H1 (cell line): Measurements from ENCODE around the gene EMX2. TPM values are rescaled to one million over a fixed set of nuclear protein-coding genes. Genes with fewer than 3 reads are reported as not detected.

Experiments used
- CTCF ChIA-PET: fragments of 300-600 bp; sonication (Branson Sonifier 250); formaldehyde crosslinking; loops from one replicate; lab custom pipeline; 2021; ENCODE audit not compliant: partially characterized antibody; lab: Charles Lee
- POLR2A ChIA-PET: fragments of 300-600 bp; sonication (Branson Sonifier 250); formaldehyde crosslinking; loops from one replicate; lab custom pipeline; 2021; ENCODE audit warnings: inconsistent platforms; ENCODE audit not compliant: partially characterized antibody; lab: Charles Lee
- DNase-seq, 2 experiments: peaks; one replicate each; pipeline versions ENCODE4 v3.0.0 to v3.0.0-alpha.2; 2010 to 2022; ENCODE audit warnings: low spot score in 2 of 2, low read depth in 1 of 2, mixed read lengths in 1 of 2
- FAIRE-seq: peaks from 2 replicates; lab custom pipeline; 2011; peaks lifted over from hg19 to GRCh38; lab: Jason Lieb, UNC
- H2AFZ ChIP-seq: 2 replicates; pipeline ENCODE4 v1.8.1; 2012; ENCODE audit warnings: low read length, inconsistent platforms
- H2AK5ac ChIP-seq: 2 replicates; pipeline ENCODE4 v1.6.1; 2013; ENCODE audit warnings: low read depth, low read length
- H2BK120ac ChIP-seq: replicated peaks from 2 replicates; pipeline ENCODE3; 2013; ENCODE audit warnings: low read depth, low read length, inconsistent platforms
- H2BK12ac ChIP-seq: 2 replicates; pipeline ENCODE4 v1.6.1; 2013; ENCODE audit warnings: low read depth, low read length
- H2BK15ac ChIP-seq: 2 replicates; pipeline ENCODE4 v1.6.1; 2013; ENCODE audit warnings: low read length
- H2BK20ac ChIP-seq: 2 replicates; pipeline ENCODE4 v1.6.1; 2013; ENCODE audit warnings: low read length
- H2BK5ac ChIP-seq: 2 replicates; pipeline ENCODE4 v1.6.1; 2013; ENCODE audit warnings: low read depth, low read length
- H3K14ac ChIP-seq: 2 replicates; pipeline ENCODE4 v1.6.1; 2013; ENCODE audit warnings: inconsistent platforms; ENCODE audit not compliant: insufficient read length
- H3K18ac ChIP-seq: 2 replicates; pipeline ENCODE4 v1.6.1; 2013; ENCODE audit warnings: low read length; ENCODE audit errors: extremely low read depth
- H3K23ac ChIP-seq: 2 replicates; pipeline ENCODE4 v1.6.1; 2013; ENCODE audit warnings: inconsistent platforms; ENCODE audit not compliant: insufficient read length
- H3K23me2 ChIP-seq: 2 replicates; pipeline ENCODE4 v1.6.1; 2013; ENCODE audit warnings: low read depth, low read length
- H3K27ac ChIP-seq: 2 replicates; pipeline ENCODE4 v1.6.1; 2011; ENCODE audit warnings: low read depth, low read length, inconsistent platforms
- H3K27me3 ChIP-seq, 4 experiments: replicated peaks in 1 of 4; 1 replicate in 1 of 4; 2 replicates in 3 of 4; pipeline versions ENCODE4 v1.6.1 to v1.8.1; 2011 to 2013; ENCODE audit warnings: low read length in 3 of 4, mild to moderate bottlenecking in 3 of 4, inconsistent platforms in 2 of 4, mixed read lengths in 2 of 4, moderate library complexity in 1 of 4; ENCODE audit not compliant: control insufficient read depth in 3 of 4, insufficient read depth in 3 of 4; ENCODE audit errors: extremely low read depth in 1 of 4
- H3K36me3 ChIP-seq, 4 experiments: 2 replicates each; pipeline versions ENCODE4 v1.6.1 to v1.8.1; 2011 to 2013; ENCODE audit warnings: mild to moderate bottlenecking in 4 of 4, low read length in 3 of 4, moderate library complexity in 2 of 4, control low read depth in 1 of 4, inconsistent platforms in 1 of 4; ENCODE audit not compliant: insufficient read depth in 4 of 4, control insufficient read depth in 2 of 4
- H3K4ac ChIP-seq: replicated peaks from 2 replicates; pipeline ENCODE3; 2013; ENCODE audit warnings: low read length, low read depth, mixed read lengths, inconsistent platforms; ENCODE audit not compliant: insufficient read length
- H3K4me1 ChIP-seq, 4 experiments: replicated peaks in 1 of 4; 1 replicate in 1 of 4; 2 replicates in 3 of 4; pipeline versions ENCODE4 v1.6.1 to v1.8.1; 2011 to 2013; ENCODE audit warnings: low read length in 3 of 4, inconsistent platforms in 2 of 4, mixed read lengths in 1 of 4; ENCODE audit not compliant: insufficient read depth in 4 of 4, control insufficient read depth in 3 of 4
- H3K4me2 ChIP-seq, 2 experiments: 2 replicates each; pipeline versions ENCODE4 v1.6.1 to v1.8.1; 2011 to 2013; ENCODE audit warnings: low read depth in 2 of 2, low read length in 2 of 2, control low read depth in 1 of 2, inconsistent platforms in 1 of 2, mild to moderate bottlenecking in 1 of 2; ENCODE audit not compliant: insufficient read depth in 1 of 2
- H3K4me3 ChIP-seq, 4 experiments: fragments of 200-600, 300-600 bp in 1 of 4; sonication (generic), shearing (Covaris generic), sonication (Bioruptor Twin) in 1 of 4; 2 replicates each; pipeline versions ENCODE4 v1.5.1 to v1.8.1; 2011 to 2016; ENCODE audit warnings: low read length in 4 of 4, low read depth in 3 of 4, control low read depth in 2 of 4, inconsistent platforms in 2 of 4, mild to moderate bottlenecking in 2 of 4, mixed read lengths in 1 of 4, moderate library complexity in 1 of 4; ENCODE audit not compliant: insufficient read depth in 2 of 4; ENCODE audit errors: extremely low read depth in 1 of 4
- H3K56ac ChIP-seq: replicated peaks from 2 replicates; pipeline ENCODE3; 2013; ENCODE audit warnings: low read depth, mild to moderate bottlenecking, mixed read lengths, low read length, inconsistent platforms; ENCODE audit not compliant: insufficient read length
- H3K79me1 ChIP-seq: 2 replicates; pipeline ENCODE4 v1.6.1; 2013; ENCODE audit warnings: low read depth, low read length, control low read depth
- H3K79me2 ChIP-seq, 2 experiments: 2 replicates each; pipeline versions ENCODE4 v1.6.1 to v1.8.1; 2012 to 2013; ENCODE audit warnings: low read length in 2 of 2, mild to moderate bottlenecking in 2 of 2, inconsistent platforms in 1 of 2; ENCODE audit not compliant: insufficient read depth in 2 of 2, control insufficient read depth in 1 of 2
- H3K9ac ChIP-seq, 4 experiments: replicated peaks in 1 of 4; 1 replicate in 1 of 4; 2 replicates in 3 of 4; pipeline versions ENCODE4 v1.6.1 to v1.8.1; 2011 to 2013; ENCODE audit warnings: low read depth in 3 of 4, low read length in 3 of 4, control low read depth in 2 of 4, mild to moderate bottlenecking in 2 of 4, moderate library complexity in 2 of 4, inconsistent platforms in 1 of 4; ENCODE audit errors: extremely low read depth in 1 of 4
- H3K9me3 ChIP-seq, 2 experiments: 2 replicates each; pipeline versions ENCODE4 v1.6.1 to v1.8.1; 2012 to 2013; ENCODE audit warnings: mild to moderate bottlenecking in 2 of 2, moderate library complexity in 2 of 2, control low read depth in 1 of 2, inconsistent platforms in 1 of 2, low read depth in 1 of 2, low read length in 1 of 2, mixed read lengths in 1 of 2; ENCODE audit not compliant: insufficient read depth in 2 of 2
- H4K20me1 ChIP-seq, 2 experiments: replicated peaks in 1 of 2; 2 replicates each; pipeline versions ENCODE3 to v1.8.1; 2011 to 2013; ENCODE audit warnings: inconsistent platforms in 2 of 2, low read length in 2 of 2, mild to moderate bottlenecking in 1 of 2; ENCODE audit not compliant: insufficient read depth in 2 of 2, control insufficient read depth in 1 of 2
- H4K5ac ChIP-seq: 2 replicates; pipeline ENCODE4 v1.6.1; 2013; ENCODE audit warnings: low read length, low read depth, mixed read lengths, inconsistent platforms; ENCODE audit not compliant: insufficient read length
- H4K8ac ChIP-seq: 2 replicates; pipeline ENCODE4 v1.8.0; 2013; ENCODE audit warnings: mild to moderate bottlenecking, moderate library complexity, low read length, inconsistent platforms; ENCODE audit not compliant: insufficient read depth; ENCODE audit errors: extremely low read depth
- H4K91ac ChIP-seq: replicated peaks from 2 replicates; pipeline ENCODE3; 2013; ENCODE audit warnings: low read length, mixed read lengths, inconsistent platforms; ENCODE audit not compliant: insufficient read length
- ASH2L ChIP-seq: fragments of 200-600, 300-600 bp; sonication (generic); IDR thresholded peaks from one replicate; pipeline ENCODE4 v1.7.1; 2017; ENCODE audit warnings: low read length
- CEBPB ChIP-seq: IDR thresholded peaks from 2 replicates; pipeline ENCODE4 v1.6.1; 2012; ENCODE audit warnings: low read depth, low read length
- CREB1 ChIP-seq: IDR thresholded peaks from 2 replicates; pipeline ENCODE4 v1.6.1; 2012; ENCODE audit warnings: inconsistent platforms
- CTBP2 ChIP-seq: IDR thresholded peaks from 2 replicates; pipeline ENCODE4 v1.7.0; 2011; ENCODE audit warnings: borderline replicate concordance, mild to moderate bottlenecking, moderate library complexity, mixed read lengths, low read length; ENCODE audit not compliant: insufficient read depth, insufficient read length
- FOSL1 ChIP-seq: IDR thresholded peaks from 2 replicates; pipeline ENCODE4 v1.6.1; 2011; ENCODE audit warnings: mild to moderate bottlenecking, low read depth, low read length, moderate library complexity; ENCODE audit not compliant: insufficient read depth
- GABPA ChIP-seq: IDR thresholded peaks from 2 replicates; pipeline ENCODE4 v1.6.1; 2011; ENCODE audit warnings: mild to moderate bottlenecking, low read length, moderate library complexity, borderline replicate concordance; ENCODE audit not compliant: insufficient read depth
- GTF2F1 ChIP-seq: IDR thresholded peaks from 2 replicates; pipeline ENCODE4 v1.6.1; 2012; ENCODE audit warnings: low read depth, low read length, improper control_type of control experiment, borderline replicate concordance
- JUND ChIP-seq: IDR thresholded peaks from 2 replicates; pipeline ENCODE4 v1.6.1; 2011; ENCODE audit warnings: mild to moderate bottlenecking, improper control_type of control experiment, low read length
- KDM4A ChIP-seq: IDR thresholded peaks from one replicate; pipeline ENCODE4 v1.7.1; 2012; ENCODE audit warnings: low read depth, mild to moderate bottlenecking, moderate library complexity, low read length, inconsistent platforms; ENCODE audit not compliant: severe bottlenecking
- POLR2AphosphoS5 ChIP-seq: IDR thresholded peaks from 2 replicates; pipeline ENCODE4 v1.6.1; 2011; ENCODE audit warnings: low read depth, low read length
- POU5F1 ChIP-seq: IDR thresholded peaks from 2 replicates; pipeline ENCODE4 v1.6.1; 2011; ENCODE audit warnings: low read depth, mild to moderate bottlenecking, low read length, moderate library complexity
- RXRA ChIP-seq: IDR thresholded peaks from 2 replicates; pipeline ENCODE4 v1.6.1; 2011; ENCODE audit warnings: low read depth, mild to moderate bottlenecking, low read length, moderate library complexity; ENCODE audit not compliant: insufficient read depth
- SIN3A ChIP-seq, 2 experiments: IDR thresholded peaks in 1 of 2; conservative IDR thresholded peaks in 1 of 2; 2 replicates each; pipeline ENCODE4 v1.6.1; 2011 to 2012; ENCODE audit warnings: low read length in 2 of 2, improper control_type of control experiment in 1 of 2, low read depth in 1 of 2, mild to moderate bottlenecking in 1 of 2
- SUZ12 ChIP-seq: fragments of 200-600 bp; sonication (generic); IDR thresholded peaks from 2 replicates; pipeline ENCODE4 v1.6.1; 2012; ENCODE audit warnings: mild to moderate bottlenecking, inconsistent platforms, low read length, moderate library complexity, mixed read lengths
- WGBS, 2 experiments: shearing (Covaris generic) in 1 of 2; methylation state at CpG; one replicate each; pipeline versions ENCODE4 v1.1.6 to v1.1.7; 2013 to 2015; ENCODE audit warnings: low lambda C conversion rate in 2 of 2, mixed read lengths in 2 of 2, inconsistent platforms in 1 of 2, low coverage in 1 of 2, missing lambda C conversion rate in 1 of 2; ENCODE audit not compliant: insufficient replicate concordance in 2 of 2, insufficient coverage in 1 of 2, insufficient read length in 1 of 2; ENCODE audit errors: extremely low coverage in 1 of 2, missing lambda C conversion rate in 1 of 2; 5-methylcytosine and 5-hydroxymethylcytosine counted together
- polyA plus RNA-seq, 7 experiments: library from polyadenylated mRNA; depleted of rRNA in 3 of 7; stranded (reverse) in 5 of 7; unstranded in 2 of 7; fragments of >200 nt in 5 of 7; fragments of 200-250 nt in 2 of 7; gene quantifications; 1 replicate in 5 of 7; 2 replicates in 1 of 7; 4 replicates in 1 of 7; pipeline versions ENCODE4 v1.2.1 to v1.2.3, GENCODE V29; 2011 to 2013; ENCODE audit warnings: missing spikeins in 2 of 7, mixed read lengths in 2 of 7
- total RNA-seq: library from RNA; stranded (reverse); fragmentation: NEBNext Ultra II Directional; extraction: Animal tissue kit (Norgen Biotek cat#: 25700); gene quantifications from 2 replicates; pipeline ENCODE4 v1.2.1, GENCODE V29; 2021

EMX2 gene
- total and polyA plus RNA-seq, 2 of the 8 experiments (the other 6 are each of a cell fraction or from before 2014, with no cell fraction given): not detected

- POLR2A ChIA-PET: interaction anchor here (1.7 kb wide), 1 partner anchor 397 kb away, joined by 4 read pairs; no protein-coding TSS in a partner anchor
- H2BK5ac ChIP-seq: no peak overlapping the region
- FAIRE-seq: no peak
- TF ChIP-seq FOSL1: no peak
- TF ChIP-seq SIN3A (conservative IDR thresholded peaks at IDR 0.05 in 1 of 2, IDR thresholded peaks at IDR 0.05 in 1 of 2; ENCODE audit: low read depth in 1 of 2, low read length in 2 of 2): no peak
- no peak for TF ChIP-seq GTF2F1
- no peak for TF ChIP-seq JUND
- TF ChIP-seq SUZ12: no peak
- TF ChIP-seq CEBPB: no peak
- no peak for TF ChIP-seq RXRA
- TF ChIP-seq CREB1: no peak
- no peak for TF ChIP-seq POU5F1
- TF ChIP-seq GABPA: no peak
- TF ChIP-seq POLR2AphosphoS5: no peak
- TF ChIP-seq CTBP2: no peak
- TF ChIP-seq ASH2L: no peak
- TF ChIP-seq KDM4A: no peak
Measured at GRCh38 chr10:117555017-117555416, 12.5 kb downstream of the EMX2 start.

More at GRCh38 chr10:117555017-117555416, 12.5 kb downstream of the EMX2 start:
- Histone ChIP-seq H3K23me2 (peaks cover 5% of the 10 kb centered on the region), H3K18ac (no peak overlapping the region), H2AK5ac (no peak overlapping the region), H3K79me1 (no peaks in the 10 kb centered on the region), H3K36me3 (no peaks in the 10 kb centered on the region), H3K56ac (no peak overlapping the region), H2BK15ac (no peak overlapping the region), H2BK120ac (no peak overlapping the region), H3K4me2 (no peak overlapping the region), H3K27me3 (peaks cover 58 to 64% (median 61%) of the 10 kb centered on the region in 4 experiments), H3K79me2 (no peaks in the 10 kb centered on the region), H2BK20ac (no peak overlapping the region), H2BK12ac (no peak overlapping the region), H3K9me3 (no peaks in the 10 kb centered on the region), H4K5ac (no peak overlapping the region), H3K4me1 (peaks cover 0 to 23% (median 13%) of the 10 kb centered on the region in 4 experiments; a peak in 6 of 7 replicates), H2AFZ (no peak overlapping the region), H4K20me1 (peaks cover 16 to 25% of the 10 kb centered on the region in 2 experiments), H3K14ac (no peak overlapping the region), H4K8ac (no peak overlapping the region), H3K4me3 (no peak overlapping the region), H3K4ac (no peak overlapping the region), H3K23ac (no peak overlapping the region), H3K9ac (no peak overlapping the region), H3K27ac (no peak overlapping the region), H4K91ac (no peak overlapping the region)
- 75% methylated on average over 10 of the region's 12 CpGs; no CpG with 5 or more reads in 1 of the 2 experiments for WGBS, 2 experiments
- no peak for DNase-seq
- CTCF ChIA-PET: interaction anchor here (0.9 to 5.4 kb wide), 6 partner anchors 12 to 147 kb away, joined by 3 to 44 read pairs (median 4); no protein-coding TSS in a partner anchor
